DMS153 (cell line): ENCODE data around the gene ELMO1.
A peak's percentile ranks its signal among the peaks of the same experiment; 100 is the strongest.

Source experiments
- DNase-seq: peaks from one replicate; lab custom pipeline; 2025; lab: John Stamatoyannopoulos, UW

The ELMO1 gene

GRCh38 chr7:36916116-36916515 is 532.5 kb downstream of the ELMO1 start:
- no peak for DNase-seq

DNA sequence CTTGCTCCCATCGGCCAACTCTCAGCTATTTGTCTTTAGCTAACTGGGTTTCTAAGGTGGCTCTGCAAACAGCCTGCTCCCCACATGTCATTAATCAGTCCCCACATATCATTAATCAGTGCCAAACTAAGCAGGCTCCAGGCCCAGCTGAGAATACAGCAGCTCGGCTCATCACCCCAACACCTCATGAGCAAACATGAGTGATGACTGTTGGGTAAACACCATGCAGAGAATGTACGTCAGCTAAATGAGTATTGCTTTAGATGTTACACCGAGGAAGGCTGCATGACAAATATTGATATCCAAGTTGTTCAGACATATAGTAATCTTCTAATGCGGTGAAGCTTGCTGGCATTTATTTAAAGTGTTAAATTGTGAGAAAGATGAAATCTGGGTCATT is 536.9 kb downstream of the ELMO1 start:
- peak; percentile 75 for DNase-seq

GRCh38 chr7:36910859-36911258 is 537.8 kb downstream of the ELMO1 start:
- no peak for DNase-seq

- no peak for DNase-seq
Measured at GRCh38 chr7:36910401-36910800, 538.3 kb downstream of the ELMO1 start.

- DNase-seq = no peak
Measured at GRCh38 chr7:36906956-36907635, 541.6 kb downstream of the ELMO1 start.

DNA sequence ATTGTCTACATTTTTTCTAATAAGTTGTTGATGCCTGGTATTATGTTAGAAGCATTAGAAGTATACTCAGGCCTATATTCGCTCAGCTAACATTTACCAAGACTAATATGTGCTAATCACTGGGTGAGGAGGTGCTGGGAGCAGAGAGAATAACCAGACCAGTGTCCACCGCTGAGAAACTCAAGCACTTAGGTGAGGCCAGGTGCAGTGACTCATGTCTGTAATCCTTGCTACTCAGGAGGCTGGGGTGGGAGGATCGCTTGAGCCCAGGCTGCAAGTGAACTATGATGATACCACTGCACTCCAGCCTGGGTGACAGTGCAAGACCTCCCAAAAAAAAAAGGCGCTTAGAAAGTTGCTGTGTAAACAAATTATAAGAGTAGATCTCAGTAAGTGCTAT is 542.2 kb downstream of the ELMO1 start:
- peak; percentile 35 for DNase-seq

DNA sequence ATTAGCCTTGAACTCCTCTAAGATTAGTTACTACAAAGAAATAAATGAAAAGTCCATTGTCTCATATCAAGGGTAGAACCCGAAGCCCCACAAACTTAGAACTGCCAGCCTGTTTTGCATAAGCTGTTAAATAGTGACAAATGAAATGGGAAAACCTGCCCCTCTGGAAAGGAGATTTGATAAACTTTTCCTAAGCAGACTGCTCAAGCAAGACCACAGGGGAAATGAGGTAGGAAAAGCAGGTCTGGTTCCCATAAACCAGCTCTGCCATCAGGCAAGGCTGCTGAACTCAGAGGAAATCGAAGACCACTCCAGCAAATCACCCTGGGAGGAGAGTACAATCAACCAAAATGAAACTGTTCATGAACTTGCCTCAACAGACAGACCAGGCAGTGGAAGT is 542.8 kb downstream of the ELMO1 start:
- no peak for DNase-seq

GRCh38 chr7:36904802-36905201 is 543.9 kb downstream of the ELMO1 start:
- DNase-seq = no peak

DNA sequence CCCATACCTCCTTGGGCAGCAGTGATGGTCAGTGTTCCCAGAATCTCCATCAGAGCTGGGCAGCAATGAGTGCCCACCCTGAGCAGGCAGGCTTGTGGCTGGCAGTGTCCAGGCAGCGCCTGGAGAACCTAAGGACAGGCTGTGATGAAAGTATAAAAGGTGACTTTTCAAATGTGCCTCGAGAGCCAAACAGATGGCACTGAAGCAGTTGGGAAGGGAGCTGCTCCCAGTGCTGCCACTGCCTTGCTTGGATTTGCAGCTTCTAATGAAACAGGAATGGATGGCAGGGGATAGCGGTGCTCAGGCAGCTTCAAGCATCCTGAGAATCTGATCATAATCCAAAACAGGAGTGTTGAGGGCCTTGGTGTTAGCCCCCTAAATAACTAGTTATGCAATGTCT is 544.6 kb downstream of the ELMO1 start:
- no peak for DNase-seq

- DNase-seq = no peak
Measured at GRCh38 chr7:36900988-36901710, 547.5 kb downstream of the ELMO1 start.

DNA sequence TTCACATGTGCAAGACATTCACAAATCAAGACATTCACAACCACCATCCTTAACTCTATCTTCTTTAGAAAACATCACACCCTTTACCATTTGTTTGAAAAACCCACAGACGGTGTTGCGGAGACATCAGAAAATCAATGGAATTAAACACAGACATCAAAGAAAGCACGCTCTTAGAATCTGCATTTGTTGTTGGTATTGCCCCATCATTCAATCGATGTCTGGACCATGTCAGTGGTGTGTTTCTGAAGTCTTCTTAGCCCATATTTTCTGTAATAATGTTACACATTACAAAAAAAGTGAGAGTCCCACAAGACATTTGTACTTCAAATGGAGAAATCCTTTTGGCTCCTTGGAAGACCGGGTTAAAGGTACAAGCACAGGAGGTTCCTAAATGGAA is 550.5 kb downstream of the ELMO1 start:
- no peak for DNase-seq

- no peak for DNase-seq
Measured at GRCh38 chr7:36896956-36897590, 551.6 kb downstream of the ELMO1 start.

- DNase-seq = no peak
Measured at GRCh38 chr7:36896418-36896817, 552.2 kb downstream of the ELMO1 start.

GRCh38 chr7:36895192-36895591 is 553.5 kb downstream of the ELMO1 start:
- DNase-seq = no peak

DNA sequence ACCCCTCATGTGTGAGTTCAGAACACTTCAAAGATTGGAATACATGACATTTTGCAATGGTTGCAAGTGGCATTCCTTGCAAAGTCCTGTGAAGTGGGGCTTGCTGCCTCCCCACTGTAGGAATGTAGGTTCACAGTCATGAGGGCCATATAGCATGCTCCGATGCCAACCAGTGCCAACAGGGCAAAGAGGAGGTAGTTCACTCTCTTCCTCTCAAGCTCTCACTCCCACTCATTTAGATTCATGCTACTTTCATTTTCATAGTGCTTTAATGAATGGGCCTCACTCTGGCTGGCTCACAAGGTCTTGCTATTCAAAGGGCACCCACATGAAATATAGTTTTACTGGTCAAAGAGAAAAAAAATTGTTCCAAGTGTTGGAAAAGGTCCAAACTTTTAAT is 554.5 kb downstream of the ELMO1 start:
- no peak for DNase-seq

GRCh38 chr7:36889182-36889581 is 559.5 kb downstream of the ELMO1 start:
- DNase-seq = no peak

DNA sequence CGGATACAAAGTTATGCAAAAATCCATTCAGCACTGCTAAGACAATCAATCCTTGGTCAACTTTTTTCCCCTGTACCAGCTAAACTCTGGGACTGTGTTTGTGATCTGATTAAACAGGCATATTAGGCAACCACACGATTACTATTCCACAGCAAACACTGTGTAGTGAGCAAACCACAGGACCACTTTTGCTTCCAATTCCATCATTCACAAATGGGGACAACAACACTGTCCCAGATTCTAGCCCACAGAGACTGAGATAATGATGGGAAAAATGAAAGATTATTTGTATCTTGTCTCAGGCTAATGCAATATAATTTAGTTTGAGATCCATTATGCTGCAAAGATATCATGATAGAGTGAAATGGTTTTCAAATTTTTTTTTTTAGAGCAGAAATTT is 560.7 kb downstream of the ELMO1 start:
- no peak for DNase-seq

DNA sequence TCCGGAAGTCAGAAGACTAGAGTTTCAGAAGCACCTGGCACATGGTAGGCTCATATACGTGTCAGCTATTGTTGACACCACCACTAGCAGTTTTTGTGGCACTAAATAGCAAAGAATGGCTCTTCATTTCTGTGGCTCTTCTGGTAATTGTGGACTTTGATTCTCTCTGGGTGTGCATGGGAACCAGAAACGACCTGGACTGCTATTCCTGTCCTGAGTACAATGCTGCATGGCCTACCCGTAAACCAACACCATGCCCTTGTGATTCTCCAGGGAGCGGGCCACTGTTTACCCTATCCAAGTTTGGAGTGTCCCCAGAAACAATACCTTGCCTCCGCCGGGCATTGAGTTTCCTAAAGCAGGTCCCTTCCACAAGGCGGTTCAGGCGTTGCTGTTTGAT is 561.4 kb downstream of the ELMO1 start:
- DNase-seq = peak; percentile 61

GRCh38 chr7:36884910-36885309 is 563.8 kb downstream of the ELMO1 start:
- no peak for DNase-seq

DNA sequence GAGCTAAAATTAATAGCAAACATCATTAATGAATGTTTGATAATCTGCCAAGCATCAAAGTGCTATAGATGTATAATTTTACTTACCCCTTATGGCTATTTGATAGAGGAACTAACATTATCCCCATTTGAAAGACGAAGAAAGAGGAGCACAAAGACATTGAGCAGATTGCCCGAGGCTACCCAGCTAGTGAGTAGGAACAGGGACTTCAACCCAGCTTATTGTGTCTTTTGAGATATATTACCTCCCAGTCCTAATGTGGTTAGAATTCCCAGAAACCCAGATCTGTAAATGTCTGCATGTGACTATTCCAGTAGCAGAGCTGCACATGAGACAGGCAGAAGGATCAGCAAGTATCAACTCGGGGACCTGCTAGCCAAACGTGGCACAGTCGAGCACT is 564.3 kb downstream of the ELMO1 start:
- DNase-seq = no peak

DNA sequence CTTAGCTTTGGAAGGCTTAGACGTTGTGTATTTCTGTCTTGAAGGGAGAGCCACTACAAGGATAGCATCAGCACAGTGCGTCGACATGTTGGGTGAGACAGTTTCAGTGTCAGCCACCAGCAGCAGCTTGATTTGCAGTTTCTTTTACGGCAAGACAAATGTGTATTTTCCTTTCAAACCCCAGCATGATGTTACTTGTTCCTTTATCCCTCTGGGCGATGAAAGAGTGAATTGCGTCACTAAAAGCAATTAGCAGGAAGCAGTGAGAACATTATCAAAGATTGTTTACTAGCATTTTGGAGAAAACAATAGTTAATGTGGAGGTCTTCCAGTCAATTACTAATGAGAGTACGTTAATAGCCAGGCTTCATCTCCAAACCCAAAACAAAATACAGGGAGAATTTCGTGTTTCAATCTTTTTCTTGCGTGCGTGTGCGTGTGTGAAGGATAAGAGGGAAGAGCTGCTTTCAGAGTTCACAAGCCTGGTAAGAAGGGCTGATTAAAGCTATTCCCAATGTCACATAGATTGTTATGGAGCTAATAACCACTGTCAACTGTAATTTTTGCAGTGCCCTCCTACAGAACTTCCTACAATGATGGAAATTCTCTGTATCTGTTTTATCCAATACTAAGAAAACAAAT is 567.3 kb downstream of the ELMO1 start:
- DNase-seq = no peak

DNA sequence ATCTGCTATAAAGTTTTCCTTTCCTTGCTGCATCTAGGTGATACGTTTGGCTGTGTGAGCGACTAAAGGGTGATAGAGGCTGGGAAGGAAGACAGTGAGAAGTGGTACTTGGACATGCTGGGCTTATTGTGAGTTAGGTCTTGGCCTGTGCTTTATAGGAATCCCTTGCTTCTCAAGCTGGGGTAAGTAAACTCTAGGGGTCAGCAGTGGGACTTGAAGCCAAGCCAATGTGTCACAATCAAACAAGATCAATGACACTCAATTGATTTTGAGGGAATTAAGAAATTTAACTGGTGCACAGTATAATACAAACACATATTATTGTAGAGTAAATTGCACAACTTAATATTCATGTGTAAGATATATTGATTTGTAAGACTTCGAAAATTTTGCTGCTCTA is 568.6 kb downstream of the ELMO1 start:
- no peak for DNase-seq

- no peak for DNase-seq
Measured at GRCh38 chr7:36879021-36879420, 569.6 kb downstream of the ELMO1 start.
